ENCODE data around the gene ITSN1.

DNA sequence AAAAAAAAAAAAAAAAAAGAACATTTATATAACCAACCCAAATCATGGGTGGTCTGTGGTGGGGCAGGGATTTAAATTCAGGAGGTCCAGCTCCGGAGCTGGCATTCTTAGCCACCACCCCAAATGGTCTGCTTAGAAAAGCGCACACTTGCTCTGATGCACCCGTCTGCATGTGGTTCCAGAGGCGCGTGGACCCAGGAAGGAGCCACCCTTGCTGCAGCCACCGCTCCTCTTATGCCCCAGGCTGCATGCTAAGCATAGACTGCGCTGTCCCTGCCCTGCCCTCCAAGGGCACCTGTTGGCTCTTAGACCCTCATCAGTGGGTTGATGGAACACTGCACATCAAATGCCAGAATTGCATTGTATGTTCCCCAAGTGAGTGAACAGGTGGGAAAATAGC, 231.9 kb downstream of the ITSN1 start:
- no peak for TF ChIP-seq POLR2AphosphoS5 (IDR thresholded peaks at IDR 0.05)
- TF ChIP-seq, protein P1, sequence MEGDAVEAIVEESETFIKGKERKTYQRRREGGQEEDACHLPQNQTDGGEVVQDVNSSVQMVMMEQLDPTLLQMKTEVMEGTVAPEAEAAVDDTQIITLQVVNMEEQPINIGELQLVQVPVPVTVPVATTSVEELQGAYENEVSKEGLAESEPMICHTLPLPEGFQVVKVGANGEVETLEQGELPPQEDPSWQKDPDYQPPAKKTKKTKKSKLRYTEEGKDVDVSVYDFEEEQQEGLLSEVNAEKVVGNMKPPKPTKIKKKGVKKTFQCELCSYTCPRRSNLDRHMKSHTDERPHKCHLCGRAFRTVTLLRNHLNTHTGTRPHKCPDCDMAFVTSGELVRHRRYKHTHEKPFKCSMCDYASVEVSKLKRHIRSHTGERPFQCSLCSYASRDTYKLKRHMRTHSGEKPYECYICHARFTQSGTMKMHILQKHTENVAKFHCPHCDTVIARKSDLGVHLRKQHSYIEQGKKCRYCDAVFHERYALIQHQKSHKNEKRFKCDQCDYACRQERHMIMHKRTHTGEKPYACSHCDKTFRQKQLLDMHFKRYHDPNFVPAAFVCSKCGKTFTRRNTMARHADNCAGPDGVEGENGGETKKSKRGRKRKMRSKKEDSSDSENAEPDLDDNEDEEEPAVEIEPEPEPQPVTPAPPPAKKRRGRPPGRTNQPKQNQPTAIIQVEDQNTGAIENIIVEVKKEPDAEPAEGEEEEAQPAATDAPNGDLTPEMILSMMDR (IDR thresholded peaks at IDR 0.05) = no peak

Measured in esophagus muscularis mucosa (tissue), 3 donors.